ENCODE results near the gene TMPRSS13. TPM values are rescaled to one million over a fixed set of nuclear protein-coding genes. Genes with fewer than 3 reads are reported as not detected.
A peak's percentile ranks its signal among the peaks of the same experiment; 100 is the strongest.
"Not testable (repeated sequence)": the region's sequence is repeated elsewhere in the genome, so short reads cannot be mapped to it uniquely, and the experiment has no call there.

TMPRSS13 gene
- total and polyA plus RNA-seq, 10 donors = 0.95 to 2.2 (median 1.6) TPM

DNA sequence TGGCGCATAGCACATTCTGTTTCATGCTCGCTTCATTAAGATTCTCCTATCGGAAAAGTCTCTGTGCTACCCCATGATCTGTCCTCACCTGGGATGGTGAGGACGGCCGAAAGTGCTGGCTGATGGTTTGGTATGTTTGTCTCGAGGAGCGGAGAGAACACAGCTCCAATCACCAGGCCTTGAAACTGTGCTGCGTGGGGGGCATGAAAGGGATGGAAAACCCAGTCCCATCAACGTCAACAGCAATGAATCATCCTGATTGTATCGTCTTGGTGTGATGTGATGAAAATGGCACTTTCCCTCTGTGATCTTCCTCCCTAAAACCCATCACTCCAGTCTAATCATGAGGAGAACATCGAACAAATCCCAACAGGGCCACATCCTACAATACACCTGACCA, 61.1 kb downstream of the TMPRSS13 start:
- DNase-seq = no peak
- Histone ChIP-seq H3K36me3 (no peaks in the 10 kb centered on the region), H3K27ac (peak overlapping the region in 1 of 8 donors; percentile 28), H3K27me3 (replicated peaks in 1 of 7) (peaks cover 0 to 14% (median 0%) of the 10 kb centered on the region in 7 donors), H3K9me3 (no peaks in the 10 kb centered on the region), H3K4me1 (peaks cover 11 to 62% (median 37%) of the 10 kb centered on the region in 6 donors), H3K4me3 (no peak overlapping the region)
- 70 to 88% (median 85%) methylated on average over 11 of the region's 11 CpGs for WGBS, 5 donors
- intact Hi-C loops (cut with DNase I; ENCODE audit: low total_unique reads) = no loop called here
- no peak for TF ChIP-seq POLR2A (IDR thresholded peaks at IDR 0.05)
- TF ChIP-seq POLR2AphosphoS5 (IDR thresholded peaks at IDR 0.05) = no peak
- TF ChIP-seq, protein P1, sequence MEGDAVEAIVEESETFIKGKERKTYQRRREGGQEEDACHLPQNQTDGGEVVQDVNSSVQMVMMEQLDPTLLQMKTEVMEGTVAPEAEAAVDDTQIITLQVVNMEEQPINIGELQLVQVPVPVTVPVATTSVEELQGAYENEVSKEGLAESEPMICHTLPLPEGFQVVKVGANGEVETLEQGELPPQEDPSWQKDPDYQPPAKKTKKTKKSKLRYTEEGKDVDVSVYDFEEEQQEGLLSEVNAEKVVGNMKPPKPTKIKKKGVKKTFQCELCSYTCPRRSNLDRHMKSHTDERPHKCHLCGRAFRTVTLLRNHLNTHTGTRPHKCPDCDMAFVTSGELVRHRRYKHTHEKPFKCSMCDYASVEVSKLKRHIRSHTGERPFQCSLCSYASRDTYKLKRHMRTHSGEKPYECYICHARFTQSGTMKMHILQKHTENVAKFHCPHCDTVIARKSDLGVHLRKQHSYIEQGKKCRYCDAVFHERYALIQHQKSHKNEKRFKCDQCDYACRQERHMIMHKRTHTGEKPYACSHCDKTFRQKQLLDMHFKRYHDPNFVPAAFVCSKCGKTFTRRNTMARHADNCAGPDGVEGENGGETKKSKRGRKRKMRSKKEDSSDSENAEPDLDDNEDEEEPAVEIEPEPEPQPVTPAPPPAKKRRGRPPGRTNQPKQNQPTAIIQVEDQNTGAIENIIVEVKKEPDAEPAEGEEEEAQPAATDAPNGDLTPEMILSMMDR (IDR thresholded peaks at IDR 0.05 in 8 of 11, conservative IDR thresholded peaks at IDR 0.05 in 3 of 11) = no peak

DNA sequence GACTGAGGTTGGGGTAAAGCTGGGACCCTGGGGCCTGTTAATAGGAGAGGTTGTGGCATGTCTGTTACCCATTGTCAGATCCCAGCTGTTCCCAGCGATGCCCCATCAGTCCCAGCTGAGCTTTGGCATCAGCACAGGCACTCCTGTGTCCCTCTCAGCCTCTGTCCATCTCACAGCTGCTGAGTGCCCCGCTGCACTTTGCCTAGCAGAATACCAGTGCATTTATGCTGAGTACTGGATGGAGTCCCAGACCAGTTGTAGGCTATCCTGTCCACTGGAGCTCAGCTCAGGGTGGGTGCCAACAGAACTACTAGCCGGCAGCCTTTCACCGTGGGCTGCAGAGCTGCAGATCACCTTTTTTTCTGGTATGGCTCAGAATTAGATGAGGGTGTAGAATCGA, 62.7 kb downstream of the TMPRSS13 start:
- Histone ChIP-seq H3K36me3 (no peaks in the 10 kb centered on the region), H3K4me1 (peaks cover 9 to 62% (median 37%) of the 10 kb centered on the region in 6 donors), H3K4me3 (no peak overlapping the region), H3K9me3 (no peaks in the 10 kb centered on the region), H3K27me3 (replicated peaks in 1 of 7) (no peaks in the 10 kb centered on the region), H3K27ac (peak overlapping the region in 2 of 8 donors; percentile 7 to 18)
- 64 to 82% (median 77%) methylated on average over 5 of the region's 5 CpGs for WGBS, 5 donors
- TF ChIP-seq, protein P1 (IDR thresholded peaks at IDR 0.05 in 8 of 11, conservative IDR thresholded peaks at IDR 0.05 in 3 of 11) = no peak
- TF ChIP-seq POLR2AphosphoS5 (IDR thresholded peaks at IDR 0.05) = no peak
- intact Hi-C loops (cut with DNase I; ENCODE audit: low total_unique reads) = no loop called here
- no peak for DNase-seq

DNA sequence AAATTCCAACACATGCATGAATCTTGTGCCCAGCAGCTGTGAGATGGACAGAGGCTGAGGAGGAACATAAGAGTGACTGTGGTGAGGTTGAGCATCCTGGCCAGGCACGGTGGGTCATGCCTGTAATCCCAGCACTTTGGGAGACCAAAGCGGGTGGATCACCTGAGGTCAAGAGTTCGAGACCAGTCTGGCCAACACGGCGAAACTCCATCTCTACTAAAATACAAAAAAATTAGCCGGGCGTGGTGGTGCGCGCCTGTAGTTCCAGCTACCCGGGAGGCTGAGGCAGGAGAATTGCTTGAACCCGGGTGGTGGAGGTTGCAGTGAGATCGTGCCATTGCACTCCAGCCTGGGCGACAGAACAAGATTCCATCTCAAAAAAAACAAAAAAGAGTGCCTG, 63.7 kb downstream of the TMPRSS13 start:
- peaks cover 17 to 67% (median 45%) of the 10 kb centered on the region in 6 donors for H3K4me1 ChIP-seq
- H3K4me3 ChIP-seq; intact Hi-C loops (cut with DNase I; ENCODE audit: low total_unique reads); H3K36me3 ChIP-seq; H3K9me3 ChIP-seq; H3K27me3 ChIP-seq (replicated peaks in 1 of 7); H3K27ac ChIP-seq; DNase-seq: not testable (repeated sequence)
- WGBS, 5 donors = 92 to 98% (median 96%) methylated on average over 13 of the region's 13 CpGs

DNA sequence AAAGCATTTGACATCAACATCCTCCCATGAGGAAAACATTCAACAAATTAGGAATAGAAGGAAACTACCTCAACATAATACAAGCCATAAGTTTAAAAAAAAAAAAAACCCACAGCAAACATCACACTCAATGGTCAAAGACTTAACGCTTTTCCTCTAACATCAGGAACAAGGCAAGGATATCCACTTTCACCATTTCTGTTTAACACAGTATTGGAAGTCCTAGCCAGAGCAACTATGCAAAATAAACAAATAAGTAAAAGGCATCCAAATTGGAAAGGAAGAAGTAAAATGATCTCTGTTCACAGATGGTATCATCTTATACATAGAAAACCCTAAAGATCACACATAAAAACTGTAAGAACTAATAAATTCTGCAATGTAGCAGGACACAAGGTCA, 65.8 kb downstream of the TMPRSS13 start:
- no peak for TF ChIP-seq POLR2AphosphoS5 (IDR thresholded peaks at IDR 0.05)
- TF ChIP-seq POLR2A (IDR thresholded peaks at IDR 0.05) = no peak
- TF ChIP-seq, protein P1 (IDR thresholded peaks at IDR 0.05 in 8 of 11, conservative IDR thresholded peaks at IDR 0.05 in 3 of 11) = no peak
- Histone ChIP-seq H3K4me1 (peaks cover 11 to 63% (median 44%) of the 10 kb centered on the region in 6 donors), H3K9me3 (no peaks in the 10 kb centered on the region), H3K4me3 (no peak overlapping the region), H3K27me3 (replicated peaks in 1 of 7) (no peaks in the 10 kb centered on the region), H3K27ac (peak overlapping the region in 2 of 8 donors; percentile 83 to 86), H3K36me3 (no peaks in the 10 kb centered on the region)
- intact Hi-C loops (cut with DNase I; ENCODE audit: low total_unique reads) = no loop called here
- 73 to 89% (median 82%) methylated on average over 1 of the region's 1 CpG for WGBS, 5 donors
- DNase-seq = no peak

DNA sequence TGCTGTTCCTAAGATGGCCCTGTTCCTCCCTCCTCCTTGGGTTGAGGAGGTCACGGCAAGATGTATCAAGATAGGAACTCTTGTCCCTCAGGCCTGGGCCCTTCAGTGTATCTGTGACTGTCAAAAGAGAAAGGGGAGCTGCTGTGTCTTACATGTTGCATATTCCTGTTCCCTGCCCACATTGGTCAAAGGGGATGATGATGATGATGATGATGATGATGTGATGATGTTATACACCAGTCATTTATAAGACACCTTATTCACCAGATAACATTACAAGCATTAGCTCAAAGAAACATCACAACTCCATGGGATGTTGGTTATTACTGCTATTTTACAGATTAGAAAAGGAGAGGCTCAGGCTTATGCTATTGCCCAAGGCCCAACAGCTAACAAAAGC, 66.4 kb downstream of the TMPRSS13 start:
- WGBS, 5 donors = 89 to 100% (median 100%) methylated on average over 1 of the region's 1 CpG
- Histone ChIP-seq H3K36me3 (no peaks in the 10 kb centered on the region), H3K4me3 (no peak overlapping the region), H3K9me3 (no peaks in the 10 kb centered on the region), H3K27ac (peak overlapping the region; percentile 74 to 88 (median 82)), H3K27me3 (replicated peaks in 1 of 7) (no peaks in the 10 kb centered on the region), H3K4me1 (peaks cover 11 to 68% (median 49%) of the 10 kb centered on the region in 6 donors)
- intact Hi-C loops (cut with DNase I; ENCODE audit: low total_unique reads) = no loop called here
- no peak for DNase-seq
- TF ChIP-seq POLR2A (IDR thresholded peaks at IDR 0.05) = no peak
- no peak for TF ChIP-seq POLR2AphosphoS5 (IDR thresholded peaks at IDR 0.05)
- TF ChIP-seq, protein P1 (IDR thresholded peaks at IDR 0.05 in 8 of 11, conservative IDR thresholded peaks at IDR 0.05 in 3 of 11) = no peak

Data from spleen (tissue), 11 donors.